DMS 273 (cell line): ENCODE measurements around the gene TELO2.

ENCODE experiments used
- DNase-seq: peaks from one replicate; lab custom pipeline; 2025; ENCODE audit not compliant: unreplicated experiment; lab: John Stamatoyannopoulos, UW

The TELO2 gene

DNA sequence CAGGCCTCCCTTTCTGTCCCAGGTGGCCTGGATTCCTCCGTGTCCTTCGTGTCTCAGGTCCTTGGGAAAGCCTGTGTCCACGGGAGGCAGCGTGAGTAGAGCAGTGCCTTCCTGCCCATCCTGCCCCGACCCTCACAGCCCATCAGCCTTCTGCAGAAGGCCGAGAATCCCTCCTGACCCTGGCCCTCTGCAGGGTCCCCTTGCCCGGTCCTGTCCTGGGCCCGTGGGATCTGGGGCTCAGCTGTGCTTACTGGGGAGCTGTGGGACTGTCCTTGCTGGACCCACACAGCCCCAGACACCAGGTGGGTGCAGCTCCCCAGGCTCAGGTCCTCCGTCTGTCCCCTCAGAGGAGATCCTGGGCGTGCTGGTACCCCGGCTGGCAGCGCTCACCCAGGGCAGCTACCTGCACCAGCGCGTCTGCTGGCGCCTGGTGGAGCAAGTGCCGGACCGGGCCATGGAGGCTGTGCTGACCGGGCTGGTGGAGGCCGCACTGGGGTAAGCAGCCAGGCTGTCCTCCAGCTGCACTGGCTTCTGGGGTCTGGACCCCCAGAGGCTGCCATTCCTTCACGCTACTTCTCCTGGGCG, 3.9 kb downstream of the TELO2 start:
- no peak for DNase-seq

DNA sequence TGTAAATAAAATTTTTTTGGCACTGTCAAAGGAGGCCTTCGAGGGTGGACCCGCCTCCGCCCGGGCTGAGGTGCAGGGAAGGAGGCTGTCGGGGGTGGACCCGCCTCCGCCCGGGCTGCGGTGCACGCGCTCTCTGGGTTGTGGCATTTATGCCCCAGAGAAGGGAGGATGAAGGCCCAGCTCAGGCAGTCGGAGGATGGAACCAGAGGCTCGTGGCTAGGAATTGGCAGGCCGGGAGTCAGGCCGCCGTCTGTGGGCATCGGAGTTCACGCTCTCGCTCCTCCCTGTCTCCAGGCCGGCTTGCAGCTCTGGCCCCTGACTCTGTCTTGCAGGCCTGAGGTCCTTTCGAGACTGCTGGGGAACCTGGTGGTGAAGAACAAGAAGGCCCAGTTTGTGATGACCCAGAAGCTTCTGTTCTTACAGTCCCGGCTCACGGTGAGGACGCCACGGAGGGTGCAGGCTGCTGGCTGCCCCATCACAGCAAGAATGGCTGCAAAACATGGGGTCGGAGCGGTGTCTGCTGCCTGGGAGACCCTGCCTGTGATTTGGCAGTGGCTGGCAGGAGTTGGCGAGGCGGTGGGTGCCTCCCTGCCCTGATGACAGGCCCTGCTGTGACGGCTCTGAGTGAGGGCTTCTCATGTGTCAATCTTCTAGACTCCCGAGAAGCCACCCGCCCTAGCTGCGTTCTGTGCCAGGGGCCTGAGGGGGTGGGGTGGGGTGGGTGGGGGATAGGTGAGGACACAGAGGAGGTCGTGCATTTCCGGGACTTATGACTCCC, 5.9 kb downstream of the TELO2 start:
- no peak for DNase-seq

- no peak for DNase-seq
Measured at GRCh38 chr16:1499756-1500464, 6.8 kb downstream of the TELO2 start.

- no peak for DNase-seq
Measured at GRCh38 chr16:1500465-1501150, 7.4 kb downstream of the TELO2 start.

DNA sequence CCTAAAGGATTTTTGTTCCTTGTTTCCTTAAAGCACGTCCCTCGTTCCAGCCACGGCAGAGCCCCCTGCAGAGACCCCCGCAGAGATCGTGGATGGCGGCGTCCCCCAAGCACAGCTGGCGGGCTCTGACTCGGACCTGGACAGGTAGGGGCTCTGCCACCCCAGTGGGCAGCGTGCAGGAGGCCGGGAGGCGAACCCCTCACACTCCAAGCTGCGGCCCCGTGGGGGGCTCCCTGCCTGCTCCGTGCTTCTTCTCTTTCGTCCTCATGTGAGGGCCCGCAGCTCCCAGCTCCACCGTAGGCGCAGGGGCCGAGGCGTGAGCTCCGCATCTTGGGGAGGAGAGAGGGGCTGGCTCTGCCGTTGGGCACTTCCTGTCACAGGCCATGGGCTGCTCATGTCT, 8.5 kb downstream of the TELO2 start:
- DNase-seq, result no peak

GRCh38 chr16:1502092-1503004, 9.2 kb downstream of the TELO2 start:
- no peak for DNase-seq

DNA sequence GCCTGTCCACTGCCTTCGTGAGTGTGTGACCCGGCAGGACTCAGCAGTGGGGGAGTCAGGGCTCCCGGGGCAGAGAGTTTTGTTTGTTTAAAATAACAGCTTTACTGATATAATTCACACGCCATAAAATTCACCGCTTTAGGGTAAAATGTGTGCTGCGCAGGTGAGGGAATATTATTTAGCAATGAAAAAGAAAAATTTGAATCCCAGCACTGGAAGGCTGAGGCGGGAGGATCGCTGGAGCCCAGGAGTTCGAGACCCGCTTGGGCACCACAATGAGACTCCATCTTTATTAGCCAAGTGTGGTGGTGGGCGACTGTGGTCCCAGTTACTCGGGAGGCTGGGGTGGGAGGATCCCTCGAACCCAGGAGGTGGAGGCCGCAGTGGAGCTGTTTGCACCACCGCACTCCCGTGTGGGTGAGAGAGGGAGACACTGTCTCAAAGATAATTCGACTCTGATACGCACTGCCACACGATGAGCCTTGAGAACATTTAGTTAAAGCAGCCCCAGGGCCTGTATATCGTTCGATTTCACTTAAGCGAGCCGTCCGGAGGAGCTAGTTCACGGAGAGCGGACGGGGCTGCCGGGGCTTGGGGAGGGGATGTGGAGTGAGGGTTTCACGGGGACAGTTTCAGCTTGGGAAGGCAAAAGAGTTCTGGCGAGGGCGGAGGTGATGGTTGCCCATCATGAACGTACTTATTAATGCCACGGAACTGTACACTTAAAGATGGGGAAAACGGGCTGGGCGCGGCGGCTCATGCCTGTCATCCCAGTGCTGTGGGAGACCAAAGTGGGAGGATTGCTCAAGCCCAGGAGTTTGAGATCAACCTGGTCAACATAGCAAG, 10.2 kb downstream of the TELO2 start:
- DNase-seq, result no peak

- DNase-seq, result no peak
Measured at GRCh38 chr16:1505073-1505844, 12.1 kb downstream of the TELO2 start.

GRCh38 chr16:1505912-1506311, 12.8 kb downstream of the TELO2 start:
- DNase-seq, result no peak

DNA sequence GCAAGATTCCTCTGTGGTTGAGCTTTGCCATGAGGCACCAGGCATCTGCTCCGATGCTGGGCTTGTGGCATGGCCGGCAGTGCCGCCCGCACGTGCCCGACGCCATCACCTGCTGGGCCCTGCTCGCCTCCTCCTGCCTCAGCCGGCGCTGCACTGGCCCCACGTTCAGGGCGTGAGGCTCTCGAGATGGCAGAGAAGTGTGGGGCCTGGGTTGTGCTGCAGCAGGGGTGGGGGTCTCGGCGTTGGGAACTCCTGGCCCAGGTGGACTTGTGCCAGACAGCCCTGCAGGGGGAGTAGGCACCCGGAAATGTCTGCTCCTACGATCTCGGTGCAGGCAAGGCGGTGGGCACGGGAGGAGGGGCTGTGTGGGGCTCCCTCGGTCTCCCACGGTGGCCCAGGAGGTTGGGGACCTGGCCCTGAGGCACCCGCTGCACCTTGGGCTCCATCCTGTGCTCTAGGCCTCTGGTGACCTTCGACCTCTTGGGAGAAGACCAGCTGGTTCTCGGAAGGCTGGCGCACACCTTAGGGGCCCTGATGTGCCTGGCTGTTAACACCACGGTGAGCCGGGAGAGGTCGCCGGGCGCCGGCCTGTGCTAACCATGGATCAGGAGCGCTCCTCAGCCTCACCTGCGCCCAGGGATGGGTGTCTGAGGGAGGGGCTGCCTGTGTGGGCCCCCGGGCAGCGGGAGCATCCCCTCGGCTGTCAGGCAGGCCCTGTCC, 13.5 kb downstream of the TELO2 start:
- no peak for DNase-seq

DNA sequence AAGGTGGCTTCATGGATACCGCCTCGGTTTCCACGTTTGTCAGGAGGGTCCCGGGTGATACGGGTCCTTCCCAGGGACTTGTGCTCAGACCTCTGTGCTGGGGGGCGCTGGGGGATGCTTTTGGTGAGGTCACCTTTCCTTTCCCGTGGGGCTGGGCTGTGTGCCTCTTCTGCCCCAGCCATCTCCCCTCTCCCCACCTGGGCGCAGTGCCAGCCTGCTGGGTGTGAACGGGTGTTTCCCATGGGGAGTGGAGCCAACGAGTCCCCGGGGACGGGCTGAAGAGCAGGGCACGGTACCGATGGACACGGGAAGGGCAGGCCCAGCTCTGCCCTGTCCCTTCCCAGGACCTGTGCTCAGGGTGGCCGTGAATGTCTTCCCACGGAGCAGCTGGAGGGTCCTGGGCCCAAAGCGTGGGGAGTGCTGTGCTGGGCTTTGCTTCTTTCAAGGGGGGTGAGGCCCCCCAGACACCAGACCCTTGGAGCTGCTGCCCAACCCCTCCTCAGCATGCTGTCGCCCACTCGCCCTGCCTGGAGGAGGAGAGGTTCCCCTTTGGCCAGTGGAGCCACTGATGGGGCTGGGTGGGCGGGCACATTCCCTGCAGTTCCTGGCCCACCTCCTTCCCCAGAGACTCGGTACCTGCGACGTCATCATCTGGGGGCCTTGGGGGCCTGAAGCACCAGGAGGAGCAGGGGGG, 15.5 kb downstream of the TELO2 start:
- no peak for DNase-seq

GRCh38 chr16:1509307-1510221, 16.4 kb downstream of the TELO2 start:
- no peak for DNase-seq

- DNase-seq, result no peak
Measured at GRCh38 chr16:1510272-1510671, 17.1 kb downstream of the TELO2 start.

DNA sequence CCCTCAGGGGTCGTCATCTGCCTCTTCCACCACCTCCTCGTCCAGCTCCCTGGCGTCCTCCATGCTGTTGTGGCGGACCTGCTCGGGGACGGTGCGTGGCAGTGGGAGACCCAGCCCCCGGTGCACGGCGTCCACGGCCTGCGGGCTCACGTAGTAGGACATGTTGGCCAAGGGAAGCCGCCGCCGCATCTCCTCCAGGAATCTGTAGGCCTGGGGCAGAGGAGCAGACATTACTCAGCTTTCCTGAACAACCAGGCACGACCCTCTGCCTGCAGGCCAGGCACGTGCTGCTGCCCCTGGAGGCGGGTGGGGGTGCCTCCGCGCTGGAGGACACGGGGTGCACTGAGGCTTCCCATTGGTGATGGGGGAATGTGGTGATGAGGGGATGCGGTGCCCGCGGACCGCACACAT, 17.8 kb downstream of the TELO2 start:
- no peak for DNase-seq

- DNase-seq, result no peak
Measured at GRCh38 chr16:1511662-1512569, 18.8 kb downstream of the TELO2 start.

GRCh38 chr16:1512774-1513173, 19.6 kb downstream of the TELO2 start:
- no peak for DNase-seq
